HepG2 (cell line): ENCODE measurements around the gene UBE3B. TPM values are rescaled to one million over a fixed set of nuclear protein-coding genes. Genes with fewer than 3 reads are reported as not detected.
A peak's percentile ranks its signal among the peaks of the same experiment; 100 is the strongest.

Experiments used
- ATAC-seq: fragments of 200-7000 bp; cut with Tn5 transposase; 3 replicates; pipeline ENCODE4 v1.9.1; 2020; ENCODE audit warnings: mild to moderate bottlenecking, moderate library complexity
- BruUV-seq: library from RNA; stranded (reverse); fragments of 400-500 nt; replicated peaks from 2 replicates; lab custom pipeline; 2021; lab: Mats Ljungman, UMichigan
- CTCF ChIA-PET: fragments of 300-600 bp; formaldehyde crosslinking; extraction: SDS; loops from one replicate; lab custom pipeline; 2021; ENCODE audit warnings: low total read pairs, inconsistent platforms, low intra/inter-chr PET ratio; lab: Yijun Ruan, JAX
- POLR2A ChIA-PET: fragments of 350-600 bp; sonication (Branson Sonifier 250); formaldehyde crosslinking; loops from one replicate; lab custom pipeline; 2020; ENCODE audit warnings: antibody characterized with exemption, inconsistent platforms; lab: Yijun Ruan, JAX
- DNase-seq: peaks from one replicate; pipeline ENCODE4 v3.0.0-alpha.2; 2015; ENCODE audit warnings: low spot score
- FAIRE-seq: peaks from 3 replicates; lab custom pipeline; 2011; peaks lifted over from hg19 to GRCh38; lab: Jason Lieb, UNC
- H2AFZ ChIP-seq: one replicate; pipeline ENCODE4 v1.6.1; 2011; ENCODE audit warnings: low read length, inconsistent platforms
- H3K27ac ChIP-seq: fragments of 300-600 bp; 3 replicates; pipeline ENCODE4 v1.8.0; 2011; ENCODE audit warnings: mixed run types, mild to moderate bottlenecking, mixed read lengths, low read length, inconsistent platforms; ENCODE audit not compliant: insufficient read depth; ENCODE audit errors: extremely low read length
- H3K27me3 ChIP-seq, 2 experiments: fragments of 200-600 bp in 1 of 2; 2 replicates in 1 of 2; 3 replicates in 1 of 2; pipeline versions ENCODE4 v1.6.0 to v1.8.0; 2011; ENCODE audit warnings: low read length in 2 of 2, mild to moderate bottlenecking in 2 of 2, moderate library complexity in 2 of 2, inconsistent platforms in 1 of 2; ENCODE audit not compliant: insufficient read depth in 2 of 2, control insufficient read depth in 1 of 2
- H3K36me3 ChIP-seq, 2 experiments: fragments of 200-600 bp in 1 of 2; replicated peaks in 1 of 2; 2 replicates in 1 of 2; 3 replicates in 1 of 2; pipeline versions ENCODE4 v1.5.1 to v1.8.0; 2011; ENCODE audit warnings: low read length in 2 of 2, inconsistent platforms in 1 of 2; ENCODE audit not compliant: insufficient read depth in 2 of 2, control insufficient read depth in 1 of 2
- H3K4me1 ChIP-seq: 2 replicates; pipeline ENCODE4 v1.5.1; 2012; ENCODE audit warnings: low read length, inconsistent platforms; ENCODE audit not compliant: insufficient read depth
- H3K4me2 ChIP-seq: 2 replicates; pipeline ENCODE4 v1.6.0; 2011; ENCODE audit warnings: low read depth, low read length, inconsistent platforms
- H3K4me3 ChIP-seq, 3 experiments: fragments of 200-600 bp in 1 of 3; sonication (generic), shearing (Covaris generic) in 1 of 3; replicated peaks in 1 of 3; 2 replicates each; pipeline ENCODE4 v1.5.1; 2011 to 2016; ENCODE audit warnings: low read length in 3 of 3, inconsistent platforms in 2 of 3, low read depth in 2 of 3, mild to moderate bottlenecking in 2 of 3, control low read depth in 1 of 3, mixed read lengths in 1 of 3; ENCODE audit not compliant: insufficient read depth in 1 of 3
- H3K79me2 ChIP-seq: one replicate; pipeline ENCODE4 v1.6.1; 2011; ENCODE audit warnings: low read length, inconsistent platforms; ENCODE audit not compliant: insufficient read depth
- H3K9ac ChIP-seq: 2 replicates; pipeline ENCODE4 v1.6.0; 2011; ENCODE audit warnings: mild to moderate bottlenecking, low read depth, low read length, inconsistent platforms; ENCODE audit not compliant: insufficient read depth
- H3K9me3 ChIP-seq: 2 replicates; pipeline ENCODE4 v1.5.1; 2012; ENCODE audit warnings: mild to moderate bottlenecking, low read length
- H4K20me1 ChIP-seq: 2 replicates; pipeline ENCODE4 v1.6.0; 2011; ENCODE audit warnings: inconsistent platforms, mild to moderate bottlenecking, low read length, moderate library complexity; ENCODE audit not compliant: insufficient read depth
- BRCA1 ChIP-seq: sonication (generic); formaldehyde crosslinking; IDR thresholded peaks from 2 replicates; pipeline ENCODE4 v1.4.0; 2020; ENCODE audit warnings: missing genetic modification reagents
- GABPB1 ChIP-seq: IDR thresholded peaks from 2 replicates; pipeline ENCODE4 v1.6.1; 2016; ENCODE audit warnings: mild to moderate bottlenecking, missing genetic modification reagents, moderate library complexity, missing compliant biosample characterization
- MATR3 ChIP-seq: sonication (generic); formaldehyde crosslinking; IDR thresholded peaks from 2 replicates; pipeline ENCODE4 v1.4.0; 2020; ENCODE audit warnings: missing genetic modification reagents
- NR2C2 ChIP-seq: sonication (generic); formaldehyde crosslinking; IDR thresholded peaks from 2 replicates; pipeline ENCODE4 v1.4.0; 2020; ENCODE audit warnings: missing genetic modification reagents, mild to moderate bottlenecking, moderate library complexity, borderline replicate concordance
- PATZ1 ChIP-seq: sonication (generic); formaldehyde crosslinking; IDR thresholded peaks from 2 replicates; pipeline ENCODE4 v1.4.0; 2020; ENCODE audit warnings: missing genetic modification reagents
- SIX4 ChIP-seq: sonication (generic); formaldehyde crosslinking; IDR thresholded peaks from 2 replicates; pipeline ENCODE4 v1.4.0; 2020; ENCODE audit warnings: missing genetic modification reagents
- ZNF143 ChIP-seq: sonication (generic); formaldehyde crosslinking; IDR thresholded peaks from 2 replicates; pipeline ENCODE4 v1.4.0; 2020; ENCODE audit warnings: missing genetic modification reagents
- ZNF891 ChIP-seq: sonication (generic); formaldehyde crosslinking; IDR thresholded peaks from 2 replicates; pipeline ENCODE4 v1.5.0; 2020; ENCODE audit warnings: mild to moderate bottlenecking, missing genetic modification reagents
- WGBS: methylation state at CpG from one replicate; pipeline ENCODE4 v1.1.6; 2017; ENCODE audit warnings: low lambda C conversion rate; 5-methylcytosine and 5-hydroxymethylcytosine counted together
- in situ Hi-C: cut with HindIII; loops from 2 replicates; pipeline ENCODE4 v1.10.0; 2017; ENCODE audit warnings: low pct_unique_long_range_greater_than_20kb; ENCODE audit not compliant: extremely low pct_ligation_motif_present
- intact Hi-C: fragments of 100-400 bp; cut with micrococcal nuclease; formaldehyde crosslinking; loops from one replicate; pipeline ENCODE4 v1.10.0; 2022; ENCODE audit not compliant: unreplicated experiment
- polyA plus RNA-seq, 8 experiments: library from polyadenylated mRNA; depleted of rRNA in 3 of 8; stranded (reverse) in 7 of 8; unstranded in 1 of 8; fragments of >200 nt; fragmentation: Illumina TruSeq in 4 of 8; extraction: Trizol in 4 of 8; gene quantifications; 2 replicates each; pipeline versions ENCODE4 v1.2.1 to v1.2.3, GENCODE V29; 2011 to 2016; ENCODE audit warnings: low read depth in 4 of 8, missing spikeins in 1 of 8, mixed read lengths in 1 of 8; ENCODE audit not compliant: insufficient read depth in 1 of 8
- total RNA-seq, 5 experiments: library from RNA; depleted of rRNA; stranded (reverse); fragments of >200 nt; fragmentation: Illumina TruSeq; extraction: Trizol; gene quantifications; 2 replicates each; pipeline ENCODE4 v1.2.3, GENCODE V29; 2016; ENCODE audit warnings: low read depth in 1 of 5
- TF ChIP-seq, protein P1 (sequence below): sonication (generic); formaldehyde crosslinking; IDR thresholded peaks from 2 replicates; pipeline ENCODE4 v1.5.1; 2020; ENCODE audit warnings: mild to moderate bottlenecking, missing genetic modification reagents, moderate library complexity
- TF ChIP-seq, protein P2 (sequence below): sonication (generic); formaldehyde crosslinking; IDR thresholded peaks from 2 replicates; pipeline ENCODE4 v1.4.0; 2020; ENCODE audit warnings: missing genetic modification reagents
- TF ChIP-seq, protein P3 (sequence below): sonication (generic); formaldehyde crosslinking; IDR thresholded peaks from 2 replicates; pipeline ENCODE4 v1.5.0; 2020; ENCODE audit warnings: missing genetic modification reagents

Gene UBE3B
- total and polyA plus RNA-seq, 2 of the 13 experiments (the other 11 are each of a cell fraction or from before 2014, with no cell fraction given) = 22.7 to 25.3 TPM

DNA sequence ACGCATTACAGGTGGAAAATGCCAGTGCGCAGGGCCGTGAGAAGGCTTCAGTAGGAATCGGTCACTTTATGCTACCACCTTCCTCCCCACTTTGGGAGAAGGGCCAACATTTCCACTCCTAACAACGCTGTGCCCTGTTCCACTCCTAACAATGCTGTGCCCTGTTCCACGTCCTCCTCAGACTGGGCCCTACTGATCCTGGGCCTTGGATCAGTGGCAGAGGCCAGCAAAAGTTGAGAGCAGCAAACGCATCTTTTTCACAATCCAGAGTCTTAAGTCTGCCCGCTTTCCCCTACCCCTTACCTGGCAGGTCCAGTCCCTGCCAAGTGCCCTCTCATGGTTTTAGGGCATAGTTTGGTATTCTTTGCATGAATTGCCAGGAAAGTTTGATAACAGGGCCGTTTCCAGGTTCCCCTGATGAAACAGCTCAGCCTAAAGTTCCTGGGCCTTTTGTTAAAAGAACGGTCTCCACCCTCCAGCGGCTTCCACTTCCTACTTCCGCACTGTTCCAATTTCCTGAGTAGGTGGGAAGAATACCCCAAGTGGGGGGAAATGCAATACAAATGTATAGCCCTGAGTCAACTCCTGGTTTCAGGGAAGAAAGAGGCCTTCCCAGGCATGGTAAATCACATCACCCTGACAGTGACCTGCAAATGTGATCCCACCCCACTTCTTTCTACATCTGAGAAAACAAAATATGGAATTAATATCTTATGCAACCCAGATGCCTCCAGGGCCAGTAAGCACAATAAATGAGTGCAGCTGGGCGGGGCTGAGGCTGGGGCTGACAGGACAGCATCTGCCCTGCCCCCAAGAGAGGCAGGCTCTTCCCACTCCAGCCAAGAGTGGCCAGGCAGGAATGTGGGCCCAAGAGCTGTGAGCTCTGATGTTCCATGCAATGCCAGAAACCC, 15.3 kb upstream of the UBE3B start:
- H2AFZ ChIP-seq = no peak overlapping the region
- in situ Hi-C loops = no loop called here
- intact Hi-C loops = no loop called here
- peak; percentile 43 for DNase-seq
- FAIRE-seq = peak; percentile 36
- WGBS = 35% methylated on average over 12 of the region's 13 CpGs
- H3K27ac ChIP-seq = peak overlapping the region; percentile 44
- no peaks in the 10 kb centered on the region for H3K9me3 ChIP-seq
- H3K4me1 ChIP-seq = peaks cover 39% of the 10 kb centered on the region
- POLR2A ChIA-PET = interaction anchor here (1.3 to 2.9 kb wide), 4 partner anchors 13 to 346 kb away, joined by 4 to 16 read pairs (median 8); partner anchors contain the start of genes ACACB, KCTD10 and UBE3B
- CTCF ChIA-PET = no interaction called here
- peak overlapping the region; percentile 42 for H3K9ac ChIP-seq
- peak overlapping the region in 2 of 3 experiments; percentile 15 to 39; a peak in 5 of 6 replicates for H3K4me3 ChIP-seq
- no peaks in the 10 kb centered on the region for H3K27me3 ChIP-seq
- peak; percentile 79 for ATAC-seq
- H3K79me2 ChIP-seq = peaks cover 18% of the 10 kb centered on the region
- H4K20me1 ChIP-seq = no peaks in the 10 kb centered on the region; the same call in 1 of the 2 replicates
- H3K36me3 ChIP-seq = peaks cover 16 to 45% of the 10 kb centered on the region in 2 experiments
- H3K4me2 ChIP-seq = peak overlapping the region; percentile 67
- no TSS peak for BruUV-seq
- TF ChIP-seq, protein P1, sequence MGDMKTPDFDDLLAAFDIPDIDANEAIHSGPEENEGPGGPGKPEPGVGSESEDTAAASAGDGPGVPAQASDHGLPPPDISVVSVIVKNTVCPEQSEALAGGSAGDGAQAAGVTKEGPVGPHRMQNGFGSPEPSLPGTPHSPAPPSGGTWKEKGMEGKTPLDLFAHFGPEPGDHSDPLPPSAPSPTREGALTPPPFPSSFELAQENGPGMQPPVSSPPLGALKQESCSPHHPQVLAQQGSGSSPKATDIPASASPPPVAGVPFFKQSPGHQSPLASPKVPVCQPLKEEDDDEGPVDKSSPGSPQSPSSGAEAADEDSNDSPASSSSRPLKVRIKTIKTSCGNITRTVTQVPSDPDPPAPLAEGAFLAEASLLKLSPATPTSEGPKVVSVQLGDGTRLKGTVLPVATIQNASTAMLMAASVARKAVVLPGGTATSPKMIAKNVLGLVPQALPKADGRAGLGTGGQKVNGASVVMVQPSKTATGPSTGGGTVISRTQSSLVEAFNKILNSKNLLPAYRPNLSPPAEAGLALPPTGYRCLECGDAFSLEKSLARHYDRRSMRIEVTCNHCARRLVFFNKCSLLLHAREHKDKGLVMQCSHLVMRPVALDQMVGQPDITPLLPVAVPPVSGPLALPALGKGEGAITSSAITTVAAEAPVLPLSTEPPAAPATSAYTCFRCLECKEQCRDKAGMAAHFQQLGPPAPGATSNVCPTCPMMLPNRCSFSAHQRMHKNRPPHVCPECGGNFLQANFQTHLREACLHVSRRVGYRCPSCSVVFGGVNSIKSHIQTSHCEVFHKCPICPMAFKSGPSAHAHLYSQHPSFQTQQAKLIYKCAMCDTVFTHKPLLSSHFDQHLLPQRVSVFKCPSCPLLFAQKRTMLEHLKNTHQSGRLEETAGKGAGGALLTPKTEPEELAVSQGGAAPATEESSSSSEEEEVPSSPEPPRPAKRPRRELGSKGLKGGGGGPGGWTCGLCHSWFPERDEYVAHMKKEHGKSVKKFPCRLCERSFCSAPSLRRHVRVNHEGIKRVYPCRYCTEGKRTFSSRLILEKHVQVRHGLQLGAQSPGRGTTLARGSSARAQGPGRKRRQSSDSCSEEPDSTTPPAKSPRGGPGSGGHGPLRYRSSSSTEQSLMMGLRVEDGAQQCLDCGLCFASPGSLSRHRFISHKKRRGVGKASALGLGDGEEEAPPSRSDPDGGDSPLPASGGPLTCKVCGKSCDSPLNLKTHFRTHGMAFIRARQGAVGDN (CRISPR knock-in tag) = peak; percentile 19; the same call in 1 of the 2 replicates
- TF ChIP-seq GABPB1 (CRISPR knock-in tag) (no peak), MATR3 (CRISPR knock-in tag) (no peak), SIX4 (CRISPR knock-in tag) (no peak), PATZ1 (CRISPR knock-in tag) (peak; percentile 45; the same call in 1 of the 2 replicates), BRCA1 (CRISPR knock-in tag) (no peak), ZNF891 (CRISPR knock-in tag) (no peak), ZNF143 (CRISPR knock-in tag) (no peak), NR2C2 (CRISPR knock-in tag) (0 out of 2 replicates have a peak, but pooled peaks have one; percentile 5)
- TF ChIP-seq, protein P2, sequence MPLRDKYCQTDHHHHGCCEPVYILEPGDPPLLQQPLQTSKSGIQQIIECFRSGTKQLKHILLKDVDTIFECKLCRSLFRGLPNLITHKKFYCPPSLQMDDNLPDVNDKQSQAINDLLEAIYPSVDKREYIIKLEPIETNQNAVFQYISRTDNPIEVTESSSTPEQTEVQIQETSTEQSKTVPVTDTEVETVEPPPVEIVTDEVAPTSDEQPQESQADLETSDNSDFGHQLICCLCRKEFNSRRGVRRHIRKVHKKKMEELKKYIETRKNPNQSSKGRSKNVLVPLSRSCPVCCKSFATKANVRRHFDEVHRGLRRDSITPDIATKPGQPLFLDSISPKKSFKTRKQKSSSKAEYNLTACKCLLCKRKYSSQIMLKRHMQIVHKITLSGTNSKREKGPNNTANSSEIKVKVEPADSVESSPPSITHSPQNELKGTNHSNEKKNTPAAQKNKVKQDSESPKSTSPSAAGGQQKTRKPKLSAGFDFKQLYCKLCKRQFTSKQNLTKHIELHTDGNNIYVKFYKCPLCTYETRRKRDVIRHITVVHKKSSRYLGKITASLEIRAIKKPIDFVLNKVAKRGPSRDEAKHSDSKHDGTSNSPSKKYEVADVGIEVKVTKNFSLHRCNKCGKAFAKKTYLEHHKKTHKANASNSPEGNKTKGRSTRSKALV (CRISPR knock-in tag) = 0 out of 2 replicates have a peak, but pooled peaks have one; percentile 36
- TF ChIP-seq, protein P3, sequence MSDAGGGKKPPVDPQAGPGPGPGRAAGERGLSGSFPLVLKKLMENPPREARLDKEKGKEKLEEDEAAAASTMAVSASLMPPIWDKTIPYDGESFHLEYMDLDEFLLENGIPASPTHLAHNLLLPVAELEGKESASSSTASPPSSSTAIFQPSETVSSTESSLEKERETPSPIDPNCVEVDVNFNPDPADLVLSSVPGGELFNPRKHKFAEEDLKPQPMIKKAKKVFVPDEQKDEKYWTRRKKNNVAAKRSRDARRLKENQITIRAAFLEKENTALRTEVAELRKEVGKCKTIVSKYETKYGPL (CRISPR knock-in tag) = no peak
